ENCODE data around the gene TCAIM. TPM values are rescaled to one million over a fixed set of nuclear protein-coding genes. Genes with fewer than 3 reads are reported as not detected.

The TCAIM gene
- total RNA-seq, 1 donor from 2014 or later = 17.0 TPM

DNA sequence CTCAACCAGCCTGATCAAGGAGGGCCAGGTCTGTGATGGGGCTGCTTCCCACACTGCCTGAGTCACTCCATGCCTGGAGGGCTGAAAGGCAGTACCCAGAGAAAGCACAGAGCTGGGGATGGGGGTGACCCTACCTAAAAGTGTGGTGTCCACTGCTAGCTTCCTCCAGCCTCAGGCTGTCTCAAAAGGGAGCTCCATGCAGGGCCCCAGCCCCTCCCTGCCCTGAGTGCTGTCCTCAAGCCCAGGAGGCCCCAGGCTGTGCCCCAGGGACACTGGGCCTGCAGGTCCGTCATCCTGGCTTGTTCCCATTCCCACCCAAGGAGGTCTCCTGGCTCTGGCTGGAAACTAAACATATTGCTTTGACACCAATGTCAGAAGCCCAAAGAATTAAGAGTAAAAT is 82.1 kb downstream of the TCAIM start:
- H3K36me3 ChIP-seq = no peaks in the 10 kb centered on the region
- H3K27me3 ChIP-seq = no peaks in the 10 kb centered on the region
- TF ChIP-seq, protein P1, sequence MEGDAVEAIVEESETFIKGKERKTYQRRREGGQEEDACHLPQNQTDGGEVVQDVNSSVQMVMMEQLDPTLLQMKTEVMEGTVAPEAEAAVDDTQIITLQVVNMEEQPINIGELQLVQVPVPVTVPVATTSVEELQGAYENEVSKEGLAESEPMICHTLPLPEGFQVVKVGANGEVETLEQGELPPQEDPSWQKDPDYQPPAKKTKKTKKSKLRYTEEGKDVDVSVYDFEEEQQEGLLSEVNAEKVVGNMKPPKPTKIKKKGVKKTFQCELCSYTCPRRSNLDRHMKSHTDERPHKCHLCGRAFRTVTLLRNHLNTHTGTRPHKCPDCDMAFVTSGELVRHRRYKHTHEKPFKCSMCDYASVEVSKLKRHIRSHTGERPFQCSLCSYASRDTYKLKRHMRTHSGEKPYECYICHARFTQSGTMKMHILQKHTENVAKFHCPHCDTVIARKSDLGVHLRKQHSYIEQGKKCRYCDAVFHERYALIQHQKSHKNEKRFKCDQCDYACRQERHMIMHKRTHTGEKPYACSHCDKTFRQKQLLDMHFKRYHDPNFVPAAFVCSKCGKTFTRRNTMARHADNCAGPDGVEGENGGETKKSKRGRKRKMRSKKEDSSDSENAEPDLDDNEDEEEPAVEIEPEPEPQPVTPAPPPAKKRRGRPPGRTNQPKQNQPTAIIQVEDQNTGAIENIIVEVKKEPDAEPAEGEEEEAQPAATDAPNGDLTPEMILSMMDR (IDR thresholded peaks at IDR 0.05) = no peak
- no peaks in the 10 kb centered on the region for H3K4me1 ChIP-seq
- H3K4me3 ChIP-seq = no peak overlapping the region
- intact Hi-C loops (cut with DNase I) = no loop called here
- peak in 1 of 2 donors; percentile 33 for DNase-seq (ENCODE audit: low spot score in 2 of 2)
- H3K27ac ChIP-seq = no peak overlapping the region
- H3K9me3 ChIP-seq = no peaks in the 10 kb centered on the region

DNA sequence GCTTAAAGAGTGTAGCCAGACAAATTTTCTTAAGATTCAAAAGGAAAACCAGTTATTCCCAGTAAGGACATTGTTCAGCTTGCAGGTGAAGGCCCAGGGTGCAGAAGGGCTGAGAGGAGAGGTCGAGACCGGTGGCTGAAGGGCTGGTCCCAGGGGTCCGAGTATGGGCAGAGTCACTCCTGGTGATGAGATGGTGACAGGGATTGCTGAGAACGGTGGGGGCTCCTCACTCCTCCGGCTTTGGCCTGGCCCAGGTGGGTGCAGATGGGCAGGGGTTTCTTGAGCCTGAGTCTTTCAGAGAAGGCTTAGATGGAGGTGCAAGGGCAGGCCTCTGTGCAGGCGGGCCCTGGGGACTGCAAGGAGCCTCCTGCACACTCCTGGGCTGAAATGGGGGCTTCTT is 82.7 kb downstream of the TCAIM start:
- DNase-seq (ENCODE audit: low spot score in 2 of 2) = peak in 1 of 2 donors; percentile 45
- TF ChIP-seq, protein P1 (IDR thresholded peaks at IDR 0.05) = no peak
- Histone ChIP-seq H3K27ac (no peak overlapping the region), H3K27me3 (no peaks in the 10 kb centered on the region), H3K4me1 (no peaks in the 10 kb centered on the region), H3K36me3 (no peaks in the 10 kb centered on the region), H3K9me3 (no peaks in the 10 kb centered on the region), H3K4me3 (no peak overlapping the region)
- intact Hi-C loops (cut with DNase I) = no loop called here

DNA sequence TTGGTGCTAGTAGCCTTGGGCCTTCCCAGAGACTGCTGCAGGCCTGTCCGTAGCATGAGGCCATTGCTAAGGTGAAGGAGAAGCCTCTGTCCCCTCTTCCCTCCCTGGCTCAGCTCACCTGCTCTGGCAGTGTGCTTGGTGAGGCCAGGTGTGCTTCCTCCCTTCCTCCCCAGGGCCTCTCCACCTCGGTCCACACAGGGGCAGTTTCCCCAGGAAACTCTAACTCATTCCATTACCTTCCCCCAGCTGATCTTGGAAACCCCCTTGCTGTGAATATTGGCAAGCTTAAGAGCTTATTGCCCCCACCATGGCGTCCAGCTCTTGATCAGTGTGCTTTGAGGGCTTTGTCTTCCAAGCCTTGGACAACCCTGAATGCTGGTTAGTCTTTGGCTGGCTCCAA is 86.2 kb downstream of the TCAIM start:
- DNase-seq (ENCODE audit: low spot score in 2 of 2) = no peak
- TF ChIP-seq, protein P1 (IDR thresholded peaks at IDR 0.05) = no peak
- H3K4me3 ChIP-seq = no peak overlapping the region
- no peaks in the 10 kb centered on the region for H3K4me1 ChIP-seq
- intact Hi-C loops (cut with DNase I) = no loop called here
- H3K36me3 ChIP-seq = no peaks in the 10 kb centered on the region
- H3K9me3 ChIP-seq = no peaks in the 10 kb centered on the region
- H3K27me3 ChIP-seq = no peaks in the 10 kb centered on the region
- H3K27ac ChIP-seq = no peak overlapping the region

DNA sequence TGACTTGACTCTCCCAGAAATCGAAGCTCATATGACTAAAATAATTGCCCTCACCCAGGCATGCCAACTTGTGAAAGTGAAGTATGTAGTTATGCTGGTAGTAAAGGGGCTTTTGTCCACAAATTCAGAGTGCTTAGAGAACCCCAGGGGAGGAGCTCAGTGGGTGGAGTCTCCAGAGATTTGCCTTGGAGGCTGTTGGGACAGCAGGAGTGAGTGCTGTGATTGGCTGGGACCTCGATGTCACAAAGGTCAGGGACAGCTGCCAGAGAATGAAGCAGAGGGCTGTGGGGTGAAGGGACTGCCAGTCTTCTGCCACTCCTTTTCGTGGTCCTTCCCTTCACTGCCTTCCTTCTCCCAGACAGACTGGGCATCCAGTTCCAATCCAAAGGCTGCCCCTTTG is 89.1 kb downstream of the TCAIM start:
- intact Hi-C loops (cut with DNase I) = no loop called here
- Histone ChIP-seq H3K4me3 (no peak overlapping the region), H3K36me3 (no peaks in the 10 kb centered on the region), H3K27ac (no peak overlapping the region), H3K9me3 (no peaks in the 10 kb centered on the region), H3K4me1 (no peaks in the 10 kb centered on the region), H3K27me3 (no peaks in the 10 kb centered on the region)
- DNase-seq (ENCODE audit: low spot score in 2 of 2) = no peak
- TF ChIP-seq, protein P1 (IDR thresholded peaks at IDR 0.05) = no peak

DNA sequence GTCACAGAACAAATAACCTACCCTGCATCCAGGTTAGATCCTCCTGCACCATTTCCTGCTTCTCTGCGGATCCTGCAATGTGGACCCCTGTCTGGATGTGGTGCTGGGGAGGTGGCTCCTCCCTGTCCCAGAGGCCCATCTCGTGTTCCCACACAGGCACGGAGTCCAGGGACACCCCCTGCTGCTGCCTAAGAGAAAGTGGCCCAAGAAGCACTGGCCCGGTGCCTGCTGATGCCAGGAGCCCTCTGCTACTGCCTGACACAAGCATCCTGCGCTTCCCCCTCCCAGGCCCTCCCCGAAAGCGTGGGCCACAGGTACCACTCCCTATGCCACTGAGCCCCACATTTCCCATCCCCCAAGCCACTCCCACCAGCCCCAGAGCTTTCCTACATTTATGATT is 90.3 kb downstream of the TCAIM start:
- intact Hi-C loops (cut with DNase I) = no loop called here
- Histone ChIP-seq H3K36me3 (no peaks in the 10 kb centered on the region), H3K4me1 (no peaks in the 10 kb centered on the region), H3K4me3 (no peak overlapping the region), H3K27me3 (no peaks in the 10 kb centered on the region), H3K9me3 (no peaks in the 10 kb centered on the region), H3K27ac (no peak overlapping the region)
- TF ChIP-seq, protein P1 (IDR thresholded peaks at IDR 0.05) = no peak
- no peak for DNase-seq (ENCODE audit: low spot score in 2 of 2)

DNA sequence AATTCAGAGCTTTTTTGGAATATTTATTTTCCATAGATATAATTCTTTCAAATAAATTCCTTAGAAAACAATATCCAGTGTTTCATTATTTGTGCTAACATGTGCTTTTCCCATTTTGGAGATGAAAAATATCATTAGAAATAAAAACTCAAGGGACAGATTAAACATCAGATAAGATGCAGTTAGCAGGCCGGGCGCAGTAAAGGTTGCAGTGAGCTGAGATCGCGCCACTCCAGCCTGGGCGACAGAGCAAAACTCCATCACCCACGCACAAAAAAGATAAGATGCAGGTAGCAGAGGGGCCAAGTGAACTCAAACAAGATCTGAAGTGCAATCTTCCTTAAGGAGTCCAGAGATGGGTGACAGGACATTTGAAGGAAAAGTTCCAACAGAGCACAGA is 90.9 kb downstream of the TCAIM start:
- no peaks in the 10 kb centered on the region for H3K4me1 ChIP-seq
- intact Hi-C loops (cut with DNase I) = no loop called here
- no peaks in the 10 kb centered on the region for H3K36me3 ChIP-seq
- TF ChIP-seq, protein P1 (IDR thresholded peaks at IDR 0.05) = no peak
- H3K27ac ChIP-seq = no peak overlapping the region
- H3K9me3 ChIP-seq = no peaks in the 10 kb centered on the region
- DNase-seq (ENCODE audit: low spot score in 2 of 2) = no peak
- H3K4me3 ChIP-seq = no peak overlapping the region
- no peaks in the 10 kb centered on the region for H3K27me3 ChIP-seq

Measured in ascending aorta (tissue), 2 donors.